Aorta (tissue), 5 donors: ENCODE data around the gene PPFIBP1. TPM values are rescaled to one million over a fixed set of nuclear protein-coding genes. Genes with fewer than 3 reads are reported as not detected.

Experiments
- ATAC-seq: fragments of 200-7000 bp; cut with Tn5 transposase; one replicate; pipeline ENCODE4 v1.9.1; 2022; ENCODE audit warnings: moderate library complexity; ENCODE audit not compliant: low FRiP score
- DNase-seq, 2 donors: peaks; one replicate each; pipeline ENCODE4 v3.0.0-alpha.2; 2020
- H3K27ac ChIP-seq, 2 donors: one replicate each; pipeline ENCODE4 v1.5.1; 2013; ENCODE audit warnings: low read length in 2 of 2, mild to moderate bottlenecking in 2 of 2, moderate library complexity in 2 of 2, control low read depth in 1 of 2, inconsistent platforms in 1 of 2, low read depth in 1 of 2
- H3K27me3 ChIP-seq, 2 donors: one replicate each; pipeline ENCODE4 v1.6.1; 2013; ENCODE audit warnings: control low read depth in 1 of 2, low read length in 1 of 2, mild to moderate bottlenecking in 1 of 2, moderate library complexity in 1 of 2; ENCODE audit not compliant: insufficient read depth in 2 of 2, control insufficient read depth in 1 of 2
- H3K36me3 ChIP-seq, 2 donors: one replicate each; pipeline ENCODE4 v1.6.1; 2013; ENCODE audit warnings: control low read depth in 1 of 2, low read length in 1 of 2, mild to moderate bottlenecking in 1 of 2; ENCODE audit not compliant: insufficient read depth in 2 of 2, control insufficient read depth in 1 of 2
- H3K4me1 ChIP-seq, 2 donors: one replicate each; pipeline ENCODE4 v1.6.1; 2013; ENCODE audit warnings: low read length in 2 of 2, control low read depth in 1 of 2, mild to moderate bottlenecking in 1 of 2, moderate library complexity in 1 of 2; ENCODE audit not compliant: insufficient read depth in 2 of 2, control insufficient read depth in 1 of 2
- H3K4me3 ChIP-seq, 2 donors: one replicate each; pipeline ENCODE4 v1.5.1; 2013; ENCODE audit warnings: low read length in 2 of 2, control low read depth in 1 of 2, mild to moderate bottlenecking in 1 of 2
- H3K9me3 ChIP-seq: one replicate; pipeline ENCODE4 v1.6.1; 2013; ENCODE audit warnings: mild to moderate bottlenecking, low read length; ENCODE audit not compliant: control insufficient read depth
- WGBS, 2 donors: extraction: QIAGEN DNeasy Blood & Tissue Kit; methylation state at CpG; one replicate each; pipeline ENCODE4 v1.1.7; 2013; 5-methylcytosine and 5-hydroxymethylcytosine counted together
- intact Hi-C, 2 donors: fragments of 100-400 bp; cut with DNase I; formaldehyde crosslinking; loops; one replicate each; pipeline versions ENCODE4 v1.14.2 to v1.15.0; 2022
- long read RNA-seq, 2 donors: library from polyadenylated mRNA; unstranded; transcript quantifications; one replicate each; pipeline ENCODE4 v2.0.0, GENCODE V29; 2020 to 2021
- polyA plus RNA-seq, 2 donors: library from polyadenylated mRNA; stranded (reverse); fragments of 200-250 nt; gene quantifications; one replicate each; pipeline ENCODE4 v1.2.3, GENCODE V29; 2013
- total RNA-seq, 2 donors: library from RNA; stranded (reverse); fragmentation: NEBNext Ultra II Directional; extraction: Animal tissue kit (Norgen Biotek cat#: 25700); gene quantifications; one replicate each; pipeline ENCODE4 v1.2.1, GENCODE V29; 2021
- donor health status: healthy with polysubstance abuse.
- donor health status: Bipolar disorder and iron deficiency.
- donor health status: DM: no; HTN: no; CAD: no.
- donor health status: DM: no; HTN: no; CAD: no.
- donor health status: DM: yes; HTN: yes; CAD: no.

The PPFIBP1 gene
- total RNA-seq (100 to 1,000 TPM; 175 to 247 TPM), polyA plus RNA-seq (10 to 100 TPM; 29.7 to 41.8 TPM)
- long read RNA-seq, donor 1, transcript PPFIBP1-217 (10 exons, 1,191 nt): major isoform, 17 of 142 reads
- long read RNA-seq, donor 1, transcript PPFIBP1-204 (6 exons, 875 nt): minor isoform, 6 of 142 reads
- long read RNA-seq, donor 1, partial matches to known transcripts: 75 of 142 reads
- long read RNA-seq, donor 1, other reads (novel, unspliced or antisense): 43 of 142 reads
- long read RNA-seq, donor 2, full-length matches to known transcripts: 12 of 74 reads
- long read RNA-seq, donor 2, partial matches to known transcripts: 16 of 74 reads
- long read RNA-seq, donor 2, other reads (novel, unspliced or antisense): 46 of 74 reads

GRCh38 chr12:27523642-27524493 is at the start of gene PPFIBP1:
Gene PPFIBP1, plus strand, starts transcription at chr12:27524206. Its CDS starts 109,191 bp downstream, at chr12:27633397.
- WGBS, 2 donors: 0% methylated on average over 39 to 41 of the region's 41 CpGs
- DNase-seq (peak; percentile 99 to 100), ATAC-seq (peak; percentile 98)
- no peaks in the 10 kb centered on the region for H3K27me3 ChIP-seq
- H3K4me1 ChIP-seq: peaks cover 2 to 3% of the 10 kb centered on the region in 2 donors
- H3K4me3 ChIP-seq: peak within 1 kb of the TSS; percentile 74 to 91
- H3K9me3 ChIP-seq: no peaks in the 10 kb centered on the region
- intact Hi-C loops: loop anchor here (2.0 to 10.0 kb wide), 3 partner anchors 71 to 95 kb away; no protein-coding TSS in a partner anchor
- H3K27ac ChIP-seq: peak within 1 kb of the TSS; percentile 32 to 82
- no peaks in the 10 kb centered on the region for H3K36me3 ChIP-seq

GRCh38 chr12:27474344-27474743 is 49.7 kb upstream of the PPFIBP1 start:
- ATAC-seq (no peak), DNase-seq (no peak)
- Histone ChIP-seq H3K9me3 (peaks cover 3% of the 10 kb centered on the region), H3K27ac (no peak overlapping the region), H3K4me1 (no peaks in the 10 kb centered on the region), H3K27me3 (no peaks in the 10 kb centered on the region), H3K4me3 (no peak overlapping the region), H3K36me3 (no peaks in the 10 kb centered on the region)
- WGBS, 2 donors: 35 to 41% methylated on average over 3 of the region's 3 CpGs
- intact Hi-C loops: no loop called here

GRCh38 chr12:27477049-27477448 is 47.0 kb upstream of the PPFIBP1 start:
- DNase-seq: no peak
- intact Hi-C loops: no loop called here

GRCh38 chr12:27478949-27479348 is 45.1 kb upstream of the PPFIBP1 start:
- H3K9me3 ChIP-seq: peaks cover 3% of the 10 kb centered on the region
- no peak overlapping the region for H3K4me3 ChIP-seq
- no peak overlapping the region for H3K27ac ChIP-seq
- no peaks in the 10 kb centered on the region for H3K4me1 ChIP-seq
- no peak for DNase-seq
- ATAC-seq: no peak
- no peaks in the 10 kb centered on the region for H3K27me3 ChIP-seq
- intact Hi-C loops: no loop called here
- H3K36me3 ChIP-seq: no peaks in the 10 kb centered on the region

More at GRCh38 chr12:27477049-27477448, 47.0 kb upstream of the PPFIBP1 start:
- no peak overlapping the region for H3K4me3 ChIP-seq
- no peak overlapping the region for H3K27ac ChIP-seq
- no peaks in the 10 kb centered on the region for H3K4me1 ChIP-seq
- H3K9me3 ChIP-seq: peaks cover 3% of the 10 kb centered on the region
- ATAC-seq: no peak
- no peaks in the 10 kb centered on the region for H3K36me3 ChIP-seq
- no peaks in the 10 kb centered on the region for H3K27me3 ChIP-seq

- Histone ChIP-seq H3K4me3 (no peak overlapping the region), H3K27me3 (no peaks in the 10 kb centered on the region), H3K9me3 (peaks cover 3% of the 10 kb centered on the region), H3K4me1 (no peaks in the 10 kb centered on the region), H3K36me3 (no peaks in the 10 kb centered on the region), H3K27ac (no peak overlapping the region)
- ATAC-seq (no peak), DNase-seq (no peak)
- intact Hi-C loops: no loop called here
- WGBS, 2 donors: 92 to 95% methylated on average over 1 of the region's 1 CpG
Measured at GRCh38 chr12:27480016-27480415, 44.0 kb upstream of the PPFIBP1 start.

- Histone ChIP-seq H3K4me1 (no peaks in the 10 kb centered on the region), H3K4me3 (no peak overlapping the region), H3K9me3 (no peaks in the 10 kb centered on the region), H3K36me3 (no peaks in the 10 kb centered on the region), H3K27me3 (no peaks in the 10 kb centered on the region), H3K27ac (no peak overlapping the region)
- no peak for DNase-seq
- ATAC-seq: no peak
- intact Hi-C loops: no loop called here
Measured at GRCh38 chr12:27486961-27487360, 37.0 kb upstream of the PPFIBP1 start.

GRCh38 chr12:27488479-27488878 is 35.5 kb upstream of the PPFIBP1 start:
- 84 to 91% methylated on average over 5 of the region's 5 CpGs for WGBS, 2 donors
- Histone ChIP-seq H3K27ac (no peak overlapping the region), H3K27me3 (no peaks in the 10 kb centered on the region), H3K4me3 (no peak overlapping the region), H3K4me1 (no peaks in the 10 kb centered on the region), H3K36me3 (no peaks in the 10 kb centered on the region), H3K9me3 (no peaks in the 10 kb centered on the region)
- ATAC-seq (no peak), DNase-seq (no peak)
- intact Hi-C loops: no loop called here

GRCh38 chr12:27491226-27491625 is 32.8 kb upstream of the PPFIBP1 start:
- Histone ChIP-seq H3K4me3 (no peak overlapping the region), H3K9me3 (no peaks in the 10 kb centered on the region), H3K27me3 (no peaks in the 10 kb centered on the region), H3K27ac (no peak overlapping the region), H3K4me1 (peaks cover 0 to 2% of the 10 kb centered on the region in 2 donors), H3K36me3 (no peaks in the 10 kb centered on the region)
- DNase-seq (no peak), ATAC-seq (no peak)
- 89 to 93% methylated on average over 2 of the region's 2 CpGs for WGBS, 2 donors
- intact Hi-C loops: no loop called here
